T-helper 1 cell treated with Interleukin-12 subunit alpha and Interleukin-12 subunit beta and Interleukin-4 antibody, amounts not matched to agents 30 ng/mL and 1 ng/mL, for 36 hours (primary cell): ENCODE data around the gene PILRB. TPM values are rescaled to one million over a fixed set of nuclear protein-coding genes. Genes with fewer than 3 reads are reported as not detected.

Experiments
- intact Hi-C: fragments of 100-400 bp; cut with micrococcal nuclease; formaldehyde crosslinking; loops from one replicate; pipeline ENCODE4 v1.15.1; 2024
- total RNA-seq: library from RNA; stranded (reverse); gene quantifications from 2 replicates; pipeline ENCODE4 v1.2.3, GENCODE V29; 2022

PILRB gene
- total RNA-seq, 1 donor from 2014 or later, result 82.4 TPM

DNA sequence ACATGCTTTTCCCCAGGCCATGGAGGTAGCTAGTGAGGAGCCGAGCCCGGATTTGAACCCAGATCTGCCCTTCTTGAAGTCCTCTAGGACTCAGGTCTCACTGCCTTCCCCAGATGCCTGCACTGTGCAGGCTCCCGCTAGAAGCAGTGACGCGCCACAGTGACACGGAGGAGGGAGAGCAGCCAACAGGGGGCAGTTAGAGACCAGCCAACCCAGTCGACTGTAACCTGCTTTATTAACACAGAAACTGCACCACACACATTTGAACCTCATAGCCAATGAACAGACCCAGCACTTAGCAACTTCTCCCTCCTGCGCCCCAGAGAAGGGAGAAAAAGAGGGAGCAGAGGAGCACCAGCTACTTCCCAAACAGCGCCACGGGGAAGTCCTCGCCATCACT lies 42.7 kb downstream of the PILRB start:
- intact Hi-C loops, result no loop called here

DNA sequence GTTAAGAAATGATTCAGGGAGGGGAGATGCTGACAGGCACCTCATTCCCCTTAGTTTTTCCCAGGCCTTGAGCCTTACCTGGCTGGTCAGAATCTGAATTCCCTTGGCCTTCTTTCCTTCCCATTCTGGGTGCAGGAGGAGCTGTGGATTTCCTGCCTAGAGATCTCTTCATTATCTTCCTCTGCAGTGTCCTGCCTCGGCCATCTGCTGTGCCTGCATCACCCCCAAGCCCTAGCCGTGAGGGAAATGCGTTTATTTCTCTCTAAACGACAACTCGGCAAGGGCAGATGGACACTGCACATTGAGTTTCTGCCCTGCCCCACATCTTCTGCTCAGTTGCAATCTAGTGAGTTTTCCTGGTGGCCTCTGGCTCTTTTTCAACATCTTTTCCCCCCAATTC lies 43.9 kb downstream of the PILRB start:
- intact Hi-C loops, result no loop called here

DNA sequence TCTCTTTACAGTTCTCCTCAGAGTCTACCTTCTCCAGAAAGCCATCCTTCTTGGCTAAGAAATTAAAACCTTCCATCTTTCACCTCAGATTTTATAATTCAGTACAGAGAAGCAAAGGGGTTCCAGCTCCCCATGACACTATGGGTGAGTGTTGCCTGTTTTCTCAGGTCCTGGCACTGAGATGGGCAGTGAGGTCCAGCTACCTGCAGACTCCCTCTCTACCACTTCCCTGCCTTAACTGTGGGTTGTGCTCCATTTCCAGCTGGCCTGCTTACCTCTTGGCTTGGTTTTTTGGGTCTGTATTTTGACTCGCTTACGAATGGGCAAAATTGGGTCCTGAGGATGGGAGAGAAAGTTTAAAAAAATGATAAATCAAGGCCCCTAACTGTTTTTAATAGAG lies 44.3 kb downstream of the PILRB start:
- intact Hi-C loops, result no loop called here

DNA sequence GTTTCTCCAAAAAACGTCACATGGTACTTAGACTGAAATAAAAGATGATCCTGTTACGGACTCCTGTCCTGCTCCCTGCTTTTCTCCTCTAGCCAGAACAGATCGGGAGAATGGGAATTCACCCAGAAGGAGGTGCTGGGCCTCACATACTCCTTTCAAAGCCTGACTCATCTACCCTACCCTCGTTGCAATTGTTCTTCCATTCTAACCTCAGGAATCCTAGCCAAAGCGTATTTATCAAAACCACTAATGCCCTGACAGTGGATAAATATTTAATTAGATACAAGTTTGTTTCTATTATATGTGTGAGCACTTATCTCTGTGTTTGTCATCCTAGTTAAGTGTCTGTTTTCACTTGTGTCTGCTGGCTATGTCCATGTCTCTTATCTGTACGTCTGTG lies 48.9 kb downstream of the PILRB start:
- intact Hi-C loops, result loop anchor here (1.0 to 5.0 kb wide), 5 partner anchors 39 to 414 kb away; no protein-coding TSS in a partner anchor

DNA sequence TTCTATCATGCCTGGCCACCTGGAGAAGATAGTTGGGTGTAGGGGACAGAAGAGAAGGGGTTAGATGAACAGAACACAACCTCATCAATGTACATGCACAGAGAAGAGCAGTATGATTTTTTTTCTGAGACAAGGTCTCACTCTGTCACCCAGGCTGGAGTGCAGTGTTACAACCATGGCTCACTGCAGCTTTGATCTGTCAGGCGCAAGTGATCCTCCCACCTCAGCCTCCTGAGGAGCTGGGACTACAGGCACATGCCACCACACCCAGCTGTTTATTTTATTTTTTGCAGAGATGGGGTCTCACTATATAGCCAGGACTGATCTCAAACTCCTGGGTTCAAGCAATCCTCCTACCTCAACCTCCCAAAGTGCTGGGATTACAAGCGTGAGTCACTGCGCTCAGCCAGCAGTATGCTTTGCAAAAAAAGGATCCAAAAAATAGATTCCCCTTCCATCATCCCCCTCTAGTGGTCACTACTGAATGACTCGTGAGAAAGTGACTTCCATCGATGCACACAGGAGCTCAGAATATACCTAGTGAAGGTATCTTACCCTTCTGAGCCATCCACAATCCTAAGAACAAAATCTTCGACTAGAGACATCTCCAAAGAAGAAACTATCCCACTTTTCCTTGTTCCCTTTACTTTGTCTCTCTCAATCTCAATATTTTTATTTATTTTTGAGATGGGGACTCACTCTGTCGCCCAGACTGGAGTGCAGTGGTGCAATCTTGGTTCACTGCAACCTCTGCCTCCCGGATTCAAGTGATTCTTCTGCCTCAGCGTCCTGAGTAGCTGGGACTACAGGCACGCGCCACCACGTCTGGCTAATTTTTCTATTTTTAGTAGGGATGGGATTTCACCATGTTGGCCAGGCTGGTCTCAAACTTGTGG lies 49.6 kb downstream of the PILRB start:
- intact Hi-C loops, result loop anchor here (1.0 to 5.0 kb wide), 5 partner anchors 40 to 415 kb away; no protein-coding TSS in a partner anchor

DNA sequence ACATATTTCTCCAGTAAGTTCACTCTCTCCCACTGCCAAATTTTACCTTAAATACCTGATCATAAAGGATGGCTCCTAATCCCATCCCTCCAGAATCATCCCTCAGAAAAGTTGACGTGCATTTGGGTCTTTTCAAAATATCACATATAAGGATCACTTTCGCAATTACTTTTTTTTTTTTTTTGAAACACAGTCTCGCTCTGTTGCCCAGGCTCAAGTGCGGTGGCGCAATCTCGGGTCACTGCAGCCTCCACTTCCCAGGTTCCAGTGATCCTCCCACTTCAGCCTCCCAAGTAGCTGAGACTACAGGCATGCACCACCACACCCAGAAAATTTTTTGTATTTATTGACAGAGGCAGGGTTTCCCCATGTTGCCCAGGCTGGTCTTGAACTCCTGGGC lies 53.2 kb downstream of the PILRB start:
- intact Hi-C loops, result no loop called here

DNA sequence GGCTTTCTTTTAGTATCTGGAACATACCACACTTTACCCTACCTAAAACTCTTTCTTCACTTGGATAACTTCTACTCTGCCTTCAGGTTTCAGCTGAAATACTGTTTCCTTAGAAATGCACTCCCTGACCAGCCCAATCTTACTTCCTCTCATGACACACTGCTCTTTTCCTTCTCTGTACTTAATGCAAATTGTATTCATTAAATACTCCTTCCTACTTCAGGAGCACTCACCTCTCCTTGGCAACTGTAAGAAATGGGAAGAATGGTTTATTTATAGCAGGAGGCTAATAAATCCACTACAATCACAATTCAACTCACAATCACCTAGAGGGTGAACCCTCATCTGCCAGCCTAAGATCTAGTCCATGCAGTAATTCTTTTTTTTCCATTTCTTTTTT lies 55.4 kb downstream of the PILRB start:
- intact Hi-C loops, result no loop called here

DNA sequence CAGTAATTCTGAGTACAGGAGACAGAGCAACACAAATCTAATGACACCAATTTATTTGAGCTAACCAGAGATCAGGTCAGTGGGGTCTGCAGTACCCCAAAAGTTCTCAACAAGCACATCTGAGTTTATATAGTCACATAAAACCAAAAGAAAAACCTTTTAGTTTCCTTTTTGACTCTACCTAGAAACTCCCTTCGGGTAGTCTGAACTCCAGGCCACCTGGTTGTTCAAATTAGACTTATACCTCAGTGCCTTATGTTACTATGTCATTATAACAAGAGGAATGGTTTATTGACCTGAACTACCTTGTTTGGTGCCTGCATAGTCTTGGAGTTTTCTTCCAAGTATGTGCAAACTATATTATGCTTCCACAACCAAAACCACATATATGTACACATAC lies 56.0 kb downstream of the PILRB start:
- intact Hi-C loops, result no loop called here

DNA sequence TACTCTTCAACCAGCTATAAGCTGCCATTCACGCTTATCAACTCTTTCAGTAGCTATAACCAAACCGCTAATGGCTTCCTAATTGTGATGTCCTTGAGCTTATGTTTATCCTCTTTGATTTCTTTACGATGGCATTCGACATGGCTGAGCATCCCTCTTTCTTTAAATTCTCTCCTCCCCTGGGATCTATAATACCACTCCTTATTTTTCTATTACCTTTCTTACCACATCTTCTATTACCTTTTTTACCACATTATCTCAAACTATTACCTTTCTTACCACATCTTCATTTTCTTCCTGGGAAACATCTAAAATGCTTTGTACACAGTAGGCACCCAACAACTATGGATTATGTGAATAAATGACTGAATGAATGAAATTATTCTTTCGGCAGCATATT lies 57.5 kb downstream of the PILRB start:
- intact Hi-C loops, result no loop called here

Other genes with a start within 250 kb of the PILRB start
- 67.1 and 69.0 TPM in 2 replicates for gene TAF6, start 238.8 kb upstream of the PILRB start, total RNA-seq
- gene CNPY4, start 238.5 kb upstream of the PILRB start, total RNA-seq, result 37.0 and 39.5 TPM in 2 replicates
- 5.0 and 6.0 TPM in 2 replicates for gene MBLAC1, start 231.2 kb upstream of the PILRB start, total RNA-seq
- gene LAMTOR4, start 209.2 kb upstream of the PILRB start, total RNA-seq, result 150 and 161 TPM in 2 replicates
- 58.1 and 61.1 TPM in 2 replicates for gene TRAPPC14, start 199.4 kb upstream of the PILRB start, total RNA-seq
- 2.8 and 3.0 TPM in 2 replicates for gene GAL3ST4, start 189.5 kb upstream of the PILRB start, total RNA-seq
- 4.4 and 5.6 TPM in 2 replicates for gene GPC2, start 180.7 kb upstream of the PILRB start, total RNA-seq
- gene STAG3, start 180.2 kb upstream of the PILRB start, total RNA-seq, result 33.0 and 38.3 TPM in 2 replicates
- gene PVRIG, start 138.2 kb upstream of the PILRB start, total RNA-seq, result 69.1 and 72.8 TPM in 2 replicates
- gene SPDYE3, start 50.4 kb upstream of the PILRB start, total RNA-seq, result not detected in 2 replicates
- gene PILRA, start 15.4 kb downstream of the PILRB start, total RNA-seq, result 11.7 and 11.8 TPM in 2 replicates
- 1.8 and 2.4 TPM in 2 replicates for gene ZCWPW1, start 70.6 kb downstream of the PILRB start, total RNA-seq
- gene MEPCE, start 71.7 kb downstream of the PILRB start, total RNA-seq, result 42.3 and 43.4 TPM in 2 replicates
- gene PPP1R35, start 78.4 kb downstream of the PILRB start, total RNA-seq, result 60.9 and 61.5 TPM in 2 replicates
- gene SPACDR, start 106.1 kb downstream of the PILRB start, total RNA-seq, result 2.5 and 2.9 TPM in 2 replicates
- gene TSC22D4, start 121.1 kb downstream of the PILRB start, total RNA-seq, result 118 and 125 TPM in 2 replicates
- 0.12 TPM in 1 of 2 replicates, not detected in the other for gene NYAP1, start 125.8 kb downstream of the PILRB start, total RNA-seq
- gene AGFG2, start 181.1 kb downstream of the PILRB start, total RNA-seq, result 58.0 and 62.3 TPM in 2 replicates
- 20.9 and 23.8 TPM in 2 replicates for gene SAP25, start 215.8 kb downstream of the PILRB start, total RNA-seq
- gene LRCH4, start 228.0 kb downstream of the PILRB start, total RNA-seq, result 171 and 180 TPM in 2 replicates
- gene FBXO24, start 228.2 kb downstream of the PILRB start, total RNA-seq, result 0.66 and 0.85 TPM in 2 replicates
- gene PCOLCE, start 244.2 kb downstream of the PILRB start, total RNA-seq, result 5.4 and 7.3 TPM in 2 replicates